GM18498 (cell line): Measurements from ENCODE around the gene SYF2.
"Not testable (repeated sequence)": the region's sequence is repeated elsewhere in the genome, so short reads cannot be mapped to it uniquely, and the experiment has no call there.

Source experiments
- ATAC-seq: cut with Tn5 transposase; IDR thresholded peaks from one replicate; pipeline ENCODE4 v1.9.1; 2021; ENCODE audit warnings: mild to moderate bottlenecking, moderate library complexity; ENCODE audit not compliant: unreplicated experiment

The SYF2 gene

DNA sequence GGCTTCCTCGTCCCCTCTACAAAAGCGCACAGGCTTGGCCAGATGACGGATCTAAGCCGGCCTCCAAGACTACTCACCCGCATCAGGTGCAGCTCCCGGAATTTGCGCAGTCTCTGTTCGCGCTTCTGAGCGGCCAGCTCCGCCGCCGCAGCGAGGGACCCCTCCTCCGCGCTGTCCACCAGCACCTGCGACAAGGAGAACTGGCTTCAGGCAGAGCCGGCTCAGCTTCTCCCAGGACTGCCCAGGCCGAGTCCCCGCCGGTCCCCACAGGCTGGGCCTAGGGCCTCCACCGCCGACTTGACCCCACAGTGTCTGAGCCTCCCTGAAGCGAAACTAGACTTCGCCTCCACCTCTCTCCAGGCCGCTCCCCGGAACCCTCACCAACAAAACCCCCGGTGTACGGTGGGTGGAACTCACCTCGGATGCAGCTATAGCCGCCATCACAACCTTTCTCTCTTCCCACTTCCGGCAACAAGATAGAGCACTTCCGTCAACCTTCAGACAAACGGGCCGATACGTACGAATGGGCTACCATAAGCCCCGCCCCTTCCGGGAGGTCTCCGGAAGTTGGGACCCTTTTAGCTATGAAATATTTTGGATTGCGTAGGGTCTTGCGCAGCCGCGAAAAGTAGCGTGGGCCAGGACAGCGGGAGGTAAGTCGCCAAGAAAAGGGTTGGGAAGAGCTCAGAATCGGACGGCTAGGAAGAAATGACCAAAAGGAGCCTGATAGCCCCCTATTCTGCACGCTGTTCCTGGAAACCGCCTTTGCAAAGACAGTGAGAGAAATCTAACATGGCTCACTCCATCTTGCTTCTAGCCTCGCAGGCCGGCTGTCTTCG is at the start of gene SYF2:
Gene SYF2, minus strand, starts transcription at position 476 of the 839 bp plus-strand sequence. Its CDS starts 35 bp downstream, at position 441.
- ATAC-seq, result peak; percentile 74

- ATAC-seq, result not testable (repeated sequence)
Measured at GRCh38 chr1:25279693-25280111, 47.4 kb upstream of the SYF2 start.

GRCh38 chr1:25278790-25279189 is 46.5 kb upstream of the SYF2 start:
- ATAC-seq, result not testable (repeated sequence)

DNA sequence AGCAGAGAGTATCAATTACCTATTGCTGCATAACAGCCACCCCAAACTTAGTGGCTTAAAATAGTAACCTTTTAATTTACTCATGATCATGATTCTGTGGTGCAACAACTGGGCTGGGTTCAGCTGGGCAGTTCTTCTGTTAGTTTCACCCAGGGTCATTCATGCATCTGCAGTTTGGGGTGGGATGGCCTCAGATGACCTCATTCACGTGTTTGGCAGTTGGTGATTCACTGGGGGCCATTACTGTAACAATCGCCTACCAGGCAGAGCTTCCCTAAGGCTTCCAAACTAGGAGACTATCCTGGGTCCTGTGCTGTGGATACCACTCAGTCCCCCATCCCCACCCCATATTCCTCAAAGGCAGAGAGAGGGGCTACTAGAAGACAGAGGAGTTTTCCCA is 46.1 kb upstream of the SYF2 start:
- ATAC-seq, result not testable (repeated sequence)

DNA sequence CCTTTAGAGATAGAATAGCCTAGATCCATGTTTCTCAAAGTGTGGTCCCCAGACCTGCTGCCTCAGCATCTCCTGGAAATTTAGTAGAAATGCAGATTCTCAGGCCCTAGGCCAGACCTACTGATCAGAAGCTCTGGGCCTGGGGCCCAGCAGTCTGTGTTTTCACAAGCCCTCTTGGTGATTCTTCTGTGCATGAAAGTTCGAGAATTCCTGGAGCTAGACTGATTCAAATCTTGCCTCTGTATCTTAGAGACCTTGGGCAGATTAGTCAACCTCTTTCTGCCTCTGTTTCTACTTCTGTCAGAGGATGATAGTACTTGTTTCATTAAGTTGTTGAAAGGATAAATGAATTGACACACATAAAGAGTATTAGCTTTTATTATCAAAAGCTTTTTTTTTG is 45.0 kb upstream of the SYF2 start:
- ATAC-seq, result not testable (repeated sequence)

DNA sequence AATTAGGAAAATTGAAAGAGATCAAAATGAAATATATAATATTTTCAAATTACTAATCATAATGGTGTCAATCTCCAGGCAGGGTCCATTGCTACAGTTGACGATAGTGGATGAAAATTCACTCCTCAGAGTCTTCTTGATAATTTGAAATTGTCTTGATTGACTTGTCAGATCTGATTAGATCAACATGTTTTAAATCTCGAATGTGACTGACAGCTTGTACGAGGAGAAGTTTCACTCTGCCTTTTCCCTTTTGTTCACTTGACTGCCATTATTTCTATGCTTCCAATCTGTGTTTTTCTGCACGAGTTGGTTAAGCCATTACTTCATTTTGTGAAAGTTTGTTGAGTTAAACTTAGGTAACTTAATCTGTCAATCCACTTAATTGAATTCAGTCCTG is 43.3 kb upstream of the SYF2 start:
- ATAC-seq, result not testable (repeated sequence)

DNA sequence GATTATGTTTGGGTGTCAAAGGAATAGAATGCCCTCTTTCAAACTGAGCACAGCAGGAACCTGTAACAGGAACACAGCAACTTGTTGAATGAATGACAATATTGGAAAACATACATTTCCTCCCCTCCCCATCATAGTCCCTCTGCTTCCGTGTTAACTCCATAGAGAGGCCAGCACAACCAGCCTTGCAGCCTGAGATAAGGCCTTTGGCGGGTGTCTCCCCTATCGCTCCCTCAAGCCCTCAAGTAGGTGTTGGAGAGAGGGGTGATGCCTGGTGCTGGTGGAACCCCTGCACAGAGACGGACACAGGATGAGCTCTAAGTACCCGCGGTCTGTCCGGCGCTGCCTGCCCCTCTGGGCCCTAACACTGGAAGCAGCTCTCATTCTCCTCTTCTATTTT is 39.9 kb upstream of the SYF2 start, which contains the start of gene RHD:
Gene RHD, plus strand, starts transcription at position 272 of the 400 bp plus-strand sequence. Its CDS starts 39 bp downstream, at position 311.
- not testable (repeated sequence) for ATAC-seq

DNA sequence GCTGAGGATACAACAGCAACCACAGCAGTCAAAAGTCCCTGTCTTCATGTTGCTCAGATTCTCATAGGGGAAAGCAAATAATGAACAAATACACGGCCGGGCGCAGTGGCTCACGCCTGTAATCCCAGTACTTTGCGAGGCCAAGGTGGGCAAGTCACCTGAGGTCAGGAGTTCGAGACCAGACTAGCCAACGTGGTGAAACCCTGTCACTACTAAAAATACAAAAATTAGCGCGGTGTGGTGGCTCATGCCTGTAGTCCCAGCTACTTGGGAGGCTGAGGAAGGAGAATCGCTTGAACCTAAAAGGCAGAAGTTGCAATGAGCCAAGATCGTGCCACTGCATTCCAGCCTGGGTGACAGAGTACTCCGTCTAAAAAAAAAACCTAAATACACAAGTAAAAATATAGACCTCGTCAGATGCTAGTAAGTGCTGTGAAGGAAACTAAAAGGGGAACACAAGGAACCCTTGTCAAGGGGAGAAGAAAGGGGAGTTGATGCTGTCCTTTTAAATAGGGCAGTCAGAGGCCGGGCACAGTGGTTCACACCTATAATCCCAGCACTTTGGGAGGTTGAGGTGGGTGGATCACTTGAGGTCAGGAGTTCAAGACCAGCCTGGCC is 36.0 kb upstream of the SYF2 start:
- ATAC-seq, result not testable (repeated sequence)

DNA sequence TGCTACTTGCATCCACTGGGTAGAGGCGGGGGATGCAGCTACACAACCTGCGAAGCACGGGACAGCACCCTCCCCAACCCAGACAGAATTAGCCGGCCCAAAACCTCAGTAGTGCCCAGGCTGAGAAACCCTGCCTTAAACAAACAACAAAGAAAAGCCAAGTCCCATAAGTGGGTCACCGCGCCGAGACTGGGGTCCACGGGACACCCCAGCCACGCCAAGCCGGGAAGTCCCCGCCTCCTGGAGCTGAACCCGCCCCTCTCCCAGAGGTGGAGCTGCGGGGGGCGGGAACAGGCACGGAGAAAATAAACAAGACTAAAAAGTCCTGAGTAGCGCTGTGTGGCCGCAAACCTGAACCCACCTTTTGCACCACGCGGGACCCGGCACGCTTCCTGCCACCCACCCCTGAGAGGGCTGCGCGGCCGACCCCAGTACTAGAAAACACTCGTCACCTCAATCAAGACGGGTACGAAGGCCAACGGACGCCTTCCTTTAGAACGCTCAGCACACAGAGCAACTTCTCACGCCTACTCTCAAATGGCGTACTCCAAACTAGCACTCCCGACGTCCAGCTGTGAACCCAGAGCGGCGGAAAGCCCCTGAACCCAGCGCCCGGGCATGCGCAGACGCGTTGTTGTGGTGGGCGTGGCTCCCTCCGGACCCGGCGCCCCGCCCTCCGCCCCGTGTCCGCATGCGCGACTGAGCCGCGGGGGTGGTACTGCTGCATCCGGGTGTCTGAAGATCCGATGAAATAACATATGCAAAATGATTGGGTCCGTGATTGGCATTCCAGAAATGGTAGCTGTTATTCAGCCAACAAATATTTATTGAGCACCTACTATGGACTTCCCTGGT is 35.2 kb upstream of the SYF2 start:
- peak; percentile 70 for ATAC-seq

DNA sequence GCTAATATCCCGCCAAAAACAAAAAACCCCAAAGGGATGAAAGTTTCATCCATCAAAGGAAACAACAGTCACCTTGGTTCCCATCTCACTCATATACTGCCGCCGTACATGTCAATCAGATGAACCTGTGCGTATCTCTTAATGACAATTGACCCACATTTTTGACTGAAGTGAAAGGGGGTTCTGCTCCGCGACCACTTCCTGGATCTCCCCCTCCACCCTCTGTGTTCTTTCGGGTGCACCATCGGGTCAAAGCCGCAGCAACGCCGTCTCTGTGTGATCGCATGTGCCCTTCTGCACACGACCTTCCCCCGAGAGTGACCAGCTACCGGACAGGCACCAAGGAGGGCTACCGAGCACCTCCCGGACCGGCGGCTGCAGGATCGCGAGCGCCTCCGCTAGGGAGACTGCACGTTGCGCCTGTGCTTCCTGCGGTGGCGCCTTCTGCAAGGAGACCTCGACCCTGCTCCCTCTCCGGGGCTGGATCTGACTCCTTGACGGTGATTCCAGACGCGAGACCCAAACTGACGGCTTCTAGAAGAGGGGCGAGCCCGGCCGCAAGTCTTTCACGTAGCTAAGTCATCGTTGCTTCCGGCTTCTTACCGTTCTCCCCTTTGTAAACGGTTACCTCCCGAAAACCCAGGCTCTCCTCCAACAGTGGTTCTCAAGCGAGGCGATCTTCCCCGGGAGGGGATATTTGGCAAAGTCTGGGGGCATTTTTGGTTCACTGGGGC is 34.4 kb upstream of the SYF2 start:
- ATAC-seq, result peak; percentile 46

- ATAC-seq, result not testable (repeated sequence)
Measured at GRCh38 chr1:25260336-25260735, 28.0 kb upstream of the SYF2 start.

DNA sequence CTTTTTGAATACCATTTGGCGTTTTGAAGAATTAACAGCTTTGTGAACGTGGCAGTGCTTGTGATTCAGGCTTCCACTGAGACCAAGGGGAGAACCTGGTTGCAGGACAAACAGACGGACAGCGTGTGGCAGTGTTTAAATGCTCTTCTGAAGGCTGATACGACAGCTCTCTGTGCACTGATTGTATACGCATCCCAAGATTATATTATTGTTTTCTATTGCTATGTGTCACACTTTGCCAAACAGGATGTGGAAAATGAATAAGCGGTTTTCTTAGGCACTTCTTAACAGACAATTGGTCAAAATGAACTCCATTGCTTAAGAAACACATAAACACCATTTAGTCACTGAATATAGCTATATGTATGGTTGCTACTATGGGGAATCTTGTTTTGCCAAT is 27.5 kb upstream of the SYF2 start:
- not testable (repeated sequence) for ATAC-seq

- no peak for ATAC-seq
Measured at GRCh38 chr1:25257196-25257595, 24.9 kb upstream of the SYF2 start.

DNA sequence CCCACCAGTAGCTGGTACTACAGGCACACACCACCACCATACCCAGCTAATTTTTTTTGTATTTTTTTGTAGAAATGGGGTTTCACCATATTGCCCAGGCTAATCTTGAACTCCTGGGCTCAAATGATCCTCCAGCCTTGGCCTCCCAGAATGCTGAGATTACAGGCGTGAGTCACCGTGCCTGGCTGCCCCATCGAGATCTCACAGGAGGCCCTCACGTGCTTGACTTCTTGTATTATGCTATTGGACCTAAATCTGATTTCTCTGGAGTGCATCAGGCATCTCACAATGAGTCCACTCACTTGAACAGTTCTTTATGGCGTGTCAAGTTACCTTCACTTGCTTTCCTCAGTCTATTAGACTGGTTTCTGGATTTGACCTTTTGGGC is 24.3 kb upstream of the SYF2 start:
- ATAC-seq, result no peak

DNA sequence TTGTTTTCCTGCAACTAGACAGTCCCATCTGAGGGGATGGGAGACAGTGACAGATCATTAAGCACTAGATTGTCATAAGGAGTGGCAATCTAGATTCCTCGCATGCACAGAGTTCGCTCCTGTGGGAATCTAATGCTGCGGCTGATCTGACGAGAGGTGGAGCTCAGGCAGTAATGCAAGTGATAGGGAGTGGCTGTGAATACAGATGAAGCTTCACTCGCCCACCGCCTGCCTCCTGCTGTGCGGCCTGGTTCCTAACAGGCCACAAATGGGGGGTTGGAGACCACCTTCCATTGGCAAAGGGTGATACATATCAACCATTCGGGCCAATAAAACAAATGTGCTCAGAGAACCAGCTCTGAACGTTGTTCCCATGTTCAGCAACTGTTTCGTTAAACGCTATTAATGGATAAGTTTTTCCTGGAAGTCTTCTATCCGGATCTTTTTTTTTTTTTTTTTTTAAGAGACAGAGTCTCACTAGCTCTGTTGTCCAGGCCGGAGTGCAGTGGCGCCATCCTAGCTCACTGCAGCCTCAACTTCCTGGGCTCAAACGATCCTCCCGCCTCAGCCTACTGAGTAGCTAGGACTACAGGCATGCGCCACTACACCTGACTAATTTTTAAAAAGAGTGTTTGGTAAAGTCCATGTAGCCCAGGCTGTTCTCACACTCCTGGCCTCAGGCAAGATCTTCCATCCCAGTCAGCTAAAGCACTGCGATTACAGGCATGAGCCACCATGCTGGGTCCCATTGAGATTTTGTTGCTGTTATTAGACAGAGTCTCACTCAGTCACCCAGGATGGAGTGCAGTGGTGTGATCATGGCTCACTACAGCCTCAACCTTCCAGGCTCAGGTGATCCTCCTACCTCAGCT is 23.6 kb upstream of the SYF2 start:
- ATAC-seq, result no peak

GRCh38 chr1:25253911-25254310 is 21.6 kb upstream of the SYF2 start:
- ATAC-seq, result no peak

DNA sequence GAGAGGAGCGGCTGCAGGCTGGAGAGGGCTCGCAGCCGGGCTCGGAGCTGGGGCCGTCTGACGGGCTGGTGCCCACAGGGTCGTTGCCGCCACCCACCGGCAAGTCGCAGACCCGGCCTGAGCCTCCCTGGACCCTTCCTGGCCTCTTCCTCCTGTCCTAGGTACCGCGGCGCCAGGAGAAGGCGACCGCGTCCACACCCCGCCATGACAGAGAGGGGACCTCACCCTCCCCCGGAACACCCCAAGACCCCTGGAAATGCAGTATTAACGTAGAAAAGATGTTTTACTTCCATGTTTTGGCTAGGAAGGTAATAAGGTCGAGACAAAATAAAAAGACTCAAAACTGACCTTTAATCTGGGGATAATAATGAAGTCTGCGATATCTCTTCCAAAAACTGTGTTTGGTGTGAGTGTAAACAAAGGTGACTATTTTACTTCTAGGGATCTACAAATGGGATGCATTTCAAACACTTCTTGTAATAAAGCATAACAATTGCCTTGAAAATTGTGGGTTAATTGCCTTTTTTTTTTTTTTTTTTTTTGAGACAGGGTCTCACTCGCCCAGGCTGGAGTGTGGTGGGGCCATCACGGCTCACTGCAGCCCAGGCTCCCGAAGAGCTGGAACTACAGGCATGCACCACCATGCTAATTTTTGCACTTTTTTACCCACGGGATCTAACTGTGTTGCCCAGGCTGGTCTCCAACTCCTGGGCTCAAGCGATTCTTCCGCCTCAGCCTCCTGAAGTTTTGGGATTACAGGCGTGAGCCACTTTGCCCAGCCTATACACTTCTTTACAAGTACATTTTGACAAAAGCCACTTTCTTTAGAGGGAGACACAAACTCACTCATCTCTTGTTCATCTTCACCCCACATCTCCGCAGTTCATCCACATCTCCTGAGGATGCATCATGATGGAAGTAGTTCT is 15.8 kb upstream of the SYF2 start:
- ATAC-seq, result peak; percentile 39

- peak; percentile 83 for ATAC-seq
Measured at GRCh38 chr1:25247024-25247828, 14.9 kb upstream of the SYF2 start, which contains the start of gene RSRP1. Gene RSRP1, minus strand, starts transcription at chr1:25247454. Its CDS starts 491 bp downstream, at chr1:25246963.
